Activated CD4-positive, alpha-beta T cell treated with anti-CD3 and anti-CD28 coated beads, Interleukin-2, amount 50 U/mL, for 48 hours (primary cell): ENCODE data around the gene MAST3.

Experiments used
- DNase-seq, 2 experiments: peaks; one replicate each; pipeline ENCODE4 v3.0.0-alpha.2; 2020

Gene MAST3

GRCh38 chr19:18193388-18194180 lies 96.0 kb downstream of the MAST3 start:
- DNase-seq: no peak

GRCh38 chr19:18194181-18194530 lies 96.6 kb downstream of the MAST3 start:
- no peak for DNase-seq

- peak; percentile 27 to 32 for DNase-seq
Measured at GRCh38 chr19:18194554-18195238, 97.1 kb downstream of the MAST3 start.

- no peak for DNase-seq
Measured at GRCh38 chr19:18196511-18196845, 98.9 kb downstream of the MAST3 start.

- DNase-seq: no peak
Measured at GRCh38 chr19:18197306-18197705, 99.7 kb downstream of the MAST3 start.

- no peak for DNase-seq
Measured at GRCh38 chr19:18197941-18198340, 100.4 kb downstream of the MAST3 start.

- no peak for DNase-seq
Measured at GRCh38 chr19:18198374-18198773, 100.8 kb downstream of the MAST3 start.
